WTC11 (cell line): ENCODE data around the gene GOSR2. TPM values are rescaled to one million over a fixed set of nuclear protein-coding genes. Genes with fewer than 3 reads are reported as not detected.
A peak's percentile ranks its signal among the peaks of the same experiment; 100 is the strongest.

Source experiments
- ATAC-seq: fragments of 200-7000 bp; cut with Tn5 transposase; 2 replicates; pipeline ENCODE4 v1.10.0; 2021; ENCODE audit warnings: mild to moderate bottlenecking, moderate library complexity
- CTCF ChIA-PET: fragments of 300-600 bp; sonication (Branson Sonifier 250); formaldehyde crosslinking; loops from one replicate; lab custom pipeline; 2021; ENCODE audit warnings: antibody characterized with exemption; lab: Charles Lee
- POLR2A ChIA-PET: fragments of 350-600 bp; sonication (Branson Sonifier 250); formaldehyde crosslinking; loops from one replicate; lab custom pipeline; 2021; ENCODE audit warnings: antibody characterized with exemption; lab: Charles Lee
- DNase-seq: peaks from one replicate; pipeline ENCODE4 v3.0.0; 2021; ENCODE audit warnings: low spot score
- H3K27ac Mint-ChIP-seq: 2 replicates; pipeline ENCODE4 v1.8.0; 2021; ENCODE audit warnings: mixed read lengths
- H3K27me3 Mint-ChIP-seq: 2 replicates; pipeline ENCODE4 v1.8.0; 2021; ENCODE audit warnings: low read depth, mild to moderate bottlenecking, moderate library complexity, mixed read lengths
- H3K36me3 Mint-ChIP-seq: 2 replicates; pipeline ENCODE4 v1.8.0; 2021; ENCODE audit warnings: mixed read lengths
- H3K4me1 Mint-ChIP-seq: 2 replicates; pipeline ENCODE4 v1.8.0; 2022; ENCODE audit warnings: mixed read lengths
- H3K4me3 Mint-ChIP-seq: 2 replicates; pipeline ENCODE4 v1.8.0; 2021; ENCODE audit warnings: mild to moderate bottlenecking, moderate library complexity, mixed read lengths
- H3K9me3 Mint-ChIP-seq: 2 replicates; pipeline ENCODE4 v1.8.0; 2021; ENCODE audit warnings: mixed read lengths
- ATF1 ChIP-seq: sonication (generic); formaldehyde crosslinking; IDR thresholded peaks from 2 replicates; pipeline ENCODE4 v1.8.1; 2023; ENCODE audit warnings: mild to moderate bottlenecking, moderate library complexity, missing genetic modification reagents
- ETV6 ChIP-seq: sonication (generic); formaldehyde crosslinking; IDR thresholded peaks from 2 replicates; pipeline ENCODE4 v1.8.1; 2022; ENCODE audit warnings: mild to moderate bottlenecking, missing genetic modification reagents
- FOXJ3 ChIP-seq: sonication (generic); formaldehyde crosslinking; IDR thresholded peaks from 2 replicates; pipeline ENCODE4 v1.9.0; 2021; ENCODE audit warnings: missing genetic modification reagents, mild to moderate bottlenecking, borderline replicate concordance
- FOXP1 ChIP-seq: sonication (generic); formaldehyde crosslinking; IDR thresholded peaks from 2 replicates; pipeline ENCODE4 v1.8.0; 2022; ENCODE audit warnings: missing genetic modification reagents, mild to moderate bottlenecking, moderate library complexity, borderline replicate concordance
- RORB ChIP-seq: fragments of 250-450 bp; sonication (Bioruptor Pico); IDR thresholded peaks from 2 replicates; pipeline ENCODE4 v1.9.0; 2021; ENCODE audit warnings: mild to moderate bottlenecking
- SMAD4 ChIP-seq: sonication (generic); formaldehyde crosslinking; IDR thresholded peaks from 2 replicates; pipeline ENCODE4 v1.8.0; 2022; ENCODE audit warnings: mild to moderate bottlenecking, missing genetic modification reagents
- TEAD4 ChIP-seq: sonication (generic); formaldehyde crosslinking; IDR thresholded peaks from 2 replicates; pipeline ENCODE4 v1.8.0; 2022; ENCODE audit warnings: mild to moderate bottlenecking, missing genetic modification reagents
- ZNF281 ChIP-seq: sonication (generic); formaldehyde crosslinking; IDR thresholded peaks from 2 replicates; pipeline ENCODE4 v1.8.0; 2023; ENCODE audit warnings: mild to moderate bottlenecking, missing genetic modification reagents
- ZNF396 ChIP-seq: fragments of 250-450 bp; sonication (Bioruptor Pico); IDR thresholded peaks from 2 replicates; pipeline ENCODE4 v1.8.0; 2021; ENCODE audit warnings: mild to moderate bottlenecking, moderate library complexity, borderline replicate concordance
- total RNA-seq: library from RNA; stranded (reverse); gene quantifications from 3 replicates; pipeline ENCODE4 v1.2.3, GENCODE V29; 2021
- TF ChIP-seq, protein P1 (sequence below): fragments of 250-450 bp; sonication (Bioruptor Pico); IDR thresholded peaks from 2 replicates; pipeline ENCODE4 v1.9.0; 2021; ENCODE audit warnings: moderate library complexity, mild to moderate bottlenecking, inconsistent platforms, borderline replicate concordance
- TF ChIP-seq, protein P2 (sequence below): fragments of 200-600 bp; IDR thresholded peaks from 2 replicates; pipeline ENCODE4 v1.8.0; 2022; ENCODE audit warnings: antibody characterized with exemption
- TF ChIP-seq, protein P3 (sequence below): sonication (generic); formaldehyde crosslinking; IDR thresholded peaks from 2 replicates; pipeline ENCODE4 v1.8.0; 2022; ENCODE audit warnings: mild to moderate bottlenecking, missing genetic modification reagents
- TF ChIP-seq, protein P4 (sequence below): sonication (generic); formaldehyde crosslinking; IDR thresholded peaks from 2 replicates; pipeline ENCODE4 v1.8.1; 2023; ENCODE audit warnings: mild to moderate bottlenecking, moderate library complexity, missing genetic modification reagents
- TF ChIP-seq, protein P5 (sequence below): sonication (generic); formaldehyde crosslinking; IDR thresholded peaks from 2 replicates; pipeline ENCODE4 v1.8.1; 2022; ENCODE audit warnings: missing genetic modification reagents, borderline replicate concordance
- TF ChIP-seq, protein P6 (sequence below): sonication (generic); formaldehyde crosslinking; conservative IDR thresholded peaks from 2 replicates; pipeline ENCODE4 v1.8.1; 2022; ENCODE audit warnings: mild to moderate bottlenecking, missing genetic modification reagents

Gene GOSR2
- total RNA-seq, 1 experiment from 2014 or later, result 45.8 TPM

DNA sequence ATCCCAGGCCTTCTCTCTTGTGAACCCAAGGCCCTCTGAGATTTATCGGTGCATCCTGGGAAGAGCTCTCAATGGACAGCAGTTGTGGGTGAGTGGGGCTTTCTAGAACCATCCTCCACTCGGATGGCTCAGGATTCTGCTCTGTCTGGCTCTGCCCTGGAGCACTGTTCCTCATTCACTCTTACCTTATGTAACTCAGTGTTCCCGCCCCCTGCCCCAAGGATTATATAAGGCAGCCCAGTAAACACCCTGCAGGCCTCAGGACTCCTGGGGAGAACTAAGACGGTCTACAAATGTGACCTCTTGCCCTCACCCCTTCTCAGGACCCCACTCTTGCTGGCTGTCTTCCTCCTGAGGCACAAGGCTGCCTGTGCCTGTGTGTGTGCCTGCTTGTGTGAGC lies 52.3 kb downstream of the GOSR2 start:
- H3K27ac Mint-ChIP-seq, result 0 out of 2 replicates have a peak overlapping the region, but pooled peaks have one; percentile 81
- DNase-seq (no peak), ATAC-seq (no peak)
- H3K27me3 Mint-ChIP-seq, result peaks cover 23% of the 10 kb centered on the region
- CTCF ChIA-PET, result interaction anchor here (0.7 to 7.1 kb wide), 2 partner anchors 25 to 31 kb away, joined by 3 to 118 read pairs; no protein-coding TSS in a partner anchor
- H3K4me3 Mint-ChIP-seq, result no peak overlapping the region
- POLR2A ChIA-PET, result no interaction called here
- peaks cover 5% of the 10 kb centered on the region for H3K36me3 Mint-ChIP-seq
- H3K4me1 Mint-ChIP-seq, result peaks cover 26% of the 10 kb centered on the region
- TF ChIP-seq RORB (CRISPR knock-in tag), result no peak
- TF ChIP-seq, protein P1, sequence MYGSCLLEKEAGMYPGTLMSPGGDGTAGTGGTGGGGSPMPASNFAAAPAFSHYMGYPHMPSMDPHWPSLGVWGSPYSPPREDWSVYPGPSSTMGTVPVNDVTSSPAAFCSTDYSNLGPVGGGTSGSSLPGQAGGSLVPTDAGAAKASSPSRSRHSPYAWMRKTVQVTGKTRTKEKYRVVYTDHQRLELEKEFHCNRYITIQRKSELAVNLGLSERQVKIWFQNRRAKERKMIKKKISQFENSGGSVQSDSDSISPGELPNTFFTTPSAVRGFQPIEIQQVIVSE (CRISPR knock-in tag), result no peak
- TF ChIP-seq, protein P2, sequence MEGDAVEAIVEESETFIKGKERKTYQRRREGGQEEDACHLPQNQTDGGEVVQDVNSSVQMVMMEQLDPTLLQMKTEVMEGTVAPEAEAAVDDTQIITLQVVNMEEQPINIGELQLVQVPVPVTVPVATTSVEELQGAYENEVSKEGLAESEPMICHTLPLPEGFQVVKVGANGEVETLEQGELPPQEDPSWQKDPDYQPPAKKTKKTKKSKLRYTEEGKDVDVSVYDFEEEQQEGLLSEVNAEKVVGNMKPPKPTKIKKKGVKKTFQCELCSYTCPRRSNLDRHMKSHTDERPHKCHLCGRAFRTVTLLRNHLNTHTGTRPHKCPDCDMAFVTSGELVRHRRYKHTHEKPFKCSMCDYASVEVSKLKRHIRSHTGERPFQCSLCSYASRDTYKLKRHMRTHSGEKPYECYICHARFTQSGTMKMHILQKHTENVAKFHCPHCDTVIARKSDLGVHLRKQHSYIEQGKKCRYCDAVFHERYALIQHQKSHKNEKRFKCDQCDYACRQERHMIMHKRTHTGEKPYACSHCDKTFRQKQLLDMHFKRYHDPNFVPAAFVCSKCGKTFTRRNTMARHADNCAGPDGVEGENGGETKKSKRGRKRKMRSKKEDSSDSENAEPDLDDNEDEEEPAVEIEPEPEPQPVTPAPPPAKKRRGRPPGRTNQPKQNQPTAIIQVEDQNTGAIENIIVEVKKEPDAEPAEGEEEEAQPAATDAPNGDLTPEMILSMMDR, result no peak
- no peak for TF ChIP-seq ATF1 (CRISPR knock-in tag)
- no peak for TF ChIP-seq TEAD4 (CRISPR knock-in tag)
- TF ChIP-seq SMAD4 (CRISPR knock-in tag), result no peak
- TF ChIP-seq FOXJ3 (CRISPR knock-in tag), result no peak
- no peaks in the 10 kb centered on the region for H3K9me3 Mint-ChIP-seq

DNA sequence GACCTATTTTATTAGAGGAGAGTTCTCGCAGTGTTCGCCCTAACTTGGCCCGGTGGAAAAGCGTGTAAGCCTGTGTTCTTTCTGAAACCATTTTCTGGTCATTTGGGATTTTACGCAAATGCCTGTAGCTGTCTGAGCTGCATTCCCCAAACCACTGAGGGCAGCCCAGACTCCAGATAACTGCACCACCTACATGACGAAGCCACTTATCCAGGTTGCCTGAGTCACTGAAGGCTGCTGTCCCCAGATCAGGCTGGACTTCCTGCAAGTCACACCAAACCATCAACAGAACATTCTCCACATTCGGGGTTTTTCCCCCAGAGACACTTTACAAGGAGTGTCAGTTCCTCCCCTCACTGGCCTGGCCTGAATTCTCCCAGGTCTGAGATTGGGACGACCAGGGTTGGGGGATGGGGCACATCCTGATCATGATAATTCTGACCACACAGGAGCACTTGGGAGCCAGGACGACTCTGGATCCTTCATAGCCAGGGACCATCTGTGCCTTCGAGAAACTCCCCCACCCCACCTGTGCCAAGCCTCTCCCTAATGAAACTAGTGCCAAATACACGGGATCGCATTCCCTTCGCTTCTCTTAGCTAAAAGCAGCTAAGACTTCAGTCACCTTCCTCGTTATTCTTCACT lies 53.8 kb downstream of the GOSR2 start:
- Mint-ChIP-seq H3K36me3 (peaks cover 5% of the 10 kb centered on the region), H3K4me1 (peaks cover 35% of the 10 kb centered on the region), H3K27ac (peak overlapping the region; percentile 22), H3K27me3 (peaks cover 31% of the 10 kb centered on the region), H3K9me3 (no peaks in the 10 kb centered on the region)
- no peak for DNase-seq
- CTCF ChIA-PET, result interaction anchor here (0.6 to 7.1 kb wide), 15 partner anchors 10 to 218 kb away, joined by 3 to 118 read pairs (median 6); no protein-coding TSS in a partner anchor
- POLR2A ChIA-PET, result no interaction called here
- TF ChIP-seq FOXP1 (CRISPR knock-in tag) (no peak), ZNF281 (CRISPR knock-in tag) (peak; percentile 55; the same call in 1 of the 2 replicates), ETV6 (CRISPR knock-in tag) (0 out of 2 replicates have a peak, but pooled peaks have one; percentile 4)
- TF ChIP-seq, all 79 proteins: peak for 2
- ATAC-seq, result peak; percentile 18; the same call in 1 of the 2 replicates
- H3K4me3 Mint-ChIP-seq, result peak overlapping the region; percentile 92

DNA sequence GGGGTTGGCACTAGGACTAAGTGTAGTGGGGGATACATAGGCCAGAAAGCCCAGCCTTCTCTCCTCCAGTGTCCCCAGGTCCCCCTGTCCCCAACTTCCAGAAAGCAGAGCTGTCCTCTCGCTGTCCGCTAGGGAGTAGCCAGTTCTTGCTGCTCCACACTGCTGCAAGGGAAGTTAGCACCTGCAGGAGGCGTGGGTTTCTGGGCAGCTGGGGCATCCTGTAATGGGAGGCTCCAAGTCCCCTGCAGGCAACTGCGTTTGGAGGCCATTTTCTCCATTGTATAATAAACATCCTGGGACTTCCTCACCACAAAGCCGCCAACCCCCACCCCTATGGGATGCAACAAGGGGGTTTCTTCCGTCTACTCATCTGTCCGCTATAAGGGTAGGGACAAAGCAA lies 54.4 kb downstream of the GOSR2 start:
- H3K27ac Mint-ChIP-seq, result peak overlapping the region; percentile 31; the same call in 1 of the 2 replicates
- H3K27me3 Mint-ChIP-seq, result peaks cover 31% of the 10 kb centered on the region
- TF ChIP-seq, protein P3, sequence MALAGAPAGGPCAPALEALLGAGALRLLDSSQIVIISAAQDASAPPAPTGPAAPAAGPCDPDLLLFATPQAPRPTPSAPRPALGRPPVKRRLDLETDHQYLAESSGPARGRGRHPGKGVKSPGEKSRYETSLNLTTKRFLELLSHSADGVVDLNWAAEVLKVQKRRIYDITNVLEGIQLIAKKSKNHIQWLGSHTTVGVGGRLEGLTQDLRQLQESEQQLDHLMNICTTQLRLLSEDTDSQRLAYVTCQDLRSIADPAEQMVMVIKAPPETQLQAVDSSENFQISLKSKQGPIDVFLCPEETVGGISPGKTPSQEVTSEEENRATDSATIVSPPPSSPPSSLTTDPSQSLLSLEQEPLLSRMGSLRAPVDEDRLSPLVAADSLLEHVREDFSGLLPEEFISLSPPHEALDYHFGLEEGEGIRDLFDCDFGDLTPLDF (CRISPR knock-in tag), result no peak
- TF ChIP-seq, protein P4, sequence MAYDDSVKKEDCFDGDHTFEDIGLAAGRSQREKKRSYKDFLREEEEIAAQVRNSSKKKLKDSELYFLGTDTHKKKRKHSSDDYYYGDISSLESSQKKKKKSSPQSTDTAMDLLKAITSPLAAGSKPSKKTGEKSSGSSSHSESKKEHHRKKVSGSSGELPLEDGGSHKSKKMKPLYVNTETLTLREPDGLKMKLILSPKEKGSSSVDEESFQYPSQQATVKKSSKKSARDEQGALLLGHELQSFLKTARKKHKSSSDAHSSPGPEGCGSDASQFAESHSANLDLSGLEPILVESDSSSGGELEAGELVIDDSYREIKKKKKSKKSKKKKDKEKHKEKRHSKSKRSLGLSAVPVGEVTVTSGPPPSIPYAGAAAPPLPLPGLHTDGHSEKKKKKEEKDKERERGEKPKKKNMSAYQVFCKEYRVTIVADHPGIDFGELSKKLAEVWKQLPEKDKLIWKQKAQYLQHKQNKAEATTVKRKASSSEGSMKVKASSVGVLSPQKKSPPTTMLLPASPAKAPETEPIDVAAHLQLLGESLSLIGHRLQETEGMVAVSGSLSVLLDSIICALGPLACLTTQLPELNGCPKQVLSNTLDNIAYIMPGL (CRISPR knock-in tag), result 0 out of 2 replicates have a peak, but pooled peaks have one; percentile 41
- TF ChIP-seq ETV6 (CRISPR knock-in tag) (0 out of 2 replicates have a peak, but pooled peaks have one; percentile 1), FOXP1 (CRISPR knock-in tag) (no peak), ZNF396 (no peak)
- TF ChIP-seq, protein P5, sequence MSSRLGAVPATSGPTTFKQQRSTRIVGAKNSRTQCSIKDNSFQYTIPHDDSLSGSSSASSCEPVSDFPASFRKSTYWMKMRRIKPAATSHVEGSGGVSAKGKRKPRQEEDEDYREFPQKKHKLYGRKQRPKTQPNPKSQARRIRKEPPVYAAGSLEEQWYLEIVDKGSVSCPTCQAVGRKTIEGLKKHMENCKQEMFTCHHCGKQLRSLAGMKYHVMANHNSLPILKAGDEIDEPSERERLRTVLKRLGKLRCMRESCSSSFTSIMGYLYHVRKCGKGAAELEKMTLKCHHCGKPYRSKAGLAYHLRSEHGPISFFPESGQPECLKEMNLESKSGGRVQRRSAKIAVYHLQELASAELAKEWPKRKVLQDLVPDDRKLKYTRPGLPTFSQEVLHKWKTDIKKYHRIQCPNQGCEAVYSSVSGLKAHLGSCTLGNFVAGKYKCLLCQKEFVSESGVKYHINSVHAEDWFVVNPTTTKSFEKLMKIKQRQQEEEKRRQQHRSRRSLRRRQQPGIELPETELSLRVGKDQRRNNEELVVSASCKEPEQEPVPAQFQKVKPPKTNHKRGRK, result no peak
- TF ChIP-seq, protein P2, result peak; percentile 39; the same call in 1 of the 2 replicates
- TF ChIP-seq, protein P6, sequence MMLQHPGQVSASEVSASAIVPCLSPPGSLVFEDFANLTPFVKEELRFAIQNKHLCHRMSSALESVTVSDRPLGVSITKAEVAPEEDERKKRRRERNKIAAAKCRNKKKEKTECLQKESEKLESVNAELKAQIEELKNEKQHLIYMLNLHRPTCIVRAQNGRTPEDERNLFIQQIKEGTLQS, result no peak

More for the DNA sequence above, 54.4 kb downstream of the GOSR2 start:
- Mint-ChIP-seq H3K9me3 (no peaks in the 10 kb centered on the region), H3K4me1 (peaks cover 35% of the 10 kb centered on the region), H3K36me3 (peaks cover 5% of the 10 kb centered on the region), H3K4me3 (peak overlapping the region; percentile 92)
- CTCF ChIA-PET, result interaction anchor here (0.6 to 7.1 kb wide), 15 partner anchors 9 to 933 kb away, joined by 3 to 118 read pairs (median 6); no protein-coding TSS in a partner anchor
- DNase-seq (peak; percentile 84), ATAC-seq (peak; percentile 86)
- POLR2A ChIA-PET, result no interaction called here
